Mucosa of stomach (tissue), 1 donor: Measurements from ENCODE around the gene S100A2.
"Not testable (repeated sequence)": the region's sequence is repeated elsewhere in the genome, so short reads cannot be mapped to it uniquely, and the experiment has no call there.

ENCODE experiments used
- H3K27me3 ChIP-seq: one replicate; pipeline ENCODE4 v1.7.0; 2013; ENCODE audit warnings: mild to moderate bottlenecking, low read length; ENCODE audit not compliant: control insufficient read depth, insufficient read depth
- H3K36me3 ChIP-seq: one replicate; pipeline ENCODE4 v1.7.0; 2013; ENCODE audit warnings: low read length; ENCODE audit not compliant: control insufficient read depth, insufficient read depth
- H3K4me1 ChIP-seq: one replicate; pipeline ENCODE4 v1.7.0; 2013; ENCODE audit warnings: mild to moderate bottlenecking, low read length; ENCODE audit not compliant: control insufficient read depth, insufficient read depth
- H3K4me3 ChIP-seq: one replicate; pipeline ENCODE4 v1.7.0; 2013; ENCODE audit warnings: low read length
- H3K9ac ChIP-seq: one replicate; pipeline ENCODE4 v1.7.0; 2013; ENCODE audit warnings: mild to moderate bottlenecking, low read length, moderate library complexity
- H3K9me3 ChIP-seq: one replicate; pipeline ENCODE4 v1.7.0; 2013; ENCODE audit warnings: mild to moderate bottlenecking, low read length, moderate library complexity; ENCODE audit not compliant: control insufficient read depth
- donor health status: Pancreatic carcinoma.

Gene S100A2

DNA sequence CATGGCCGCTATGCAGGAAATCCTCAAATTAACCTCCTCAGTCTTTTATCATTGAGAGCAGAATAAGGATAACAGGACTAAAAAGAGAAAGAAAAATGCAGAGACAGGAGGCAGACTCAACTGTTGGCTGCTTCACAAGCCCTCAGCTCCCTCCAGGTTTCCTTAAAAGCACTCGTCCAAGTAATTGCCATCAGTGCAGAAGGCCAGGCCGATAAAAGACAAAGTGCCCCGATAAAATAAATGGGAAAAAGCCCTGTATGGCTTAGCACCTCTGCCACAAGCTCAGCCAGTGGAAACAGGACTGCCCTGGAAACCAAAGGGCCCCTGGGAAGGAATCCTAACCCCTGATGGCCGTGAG is 38.0 kb downstream of the S100A2 start:
- no peak overlapping the region for H3K4me3 ChIP-seq
- H3K36me3 ChIP-seq: no peaks in the 10 kb centered on the region
- peaks cover 23% of the 10 kb centered on the region for H3K4me1 ChIP-seq
- H3K9me3 ChIP-seq: no peaks in the 10 kb centered on the region
- H3K27me3 ChIP-seq: no peaks in the 10 kb centered on the region
- no peak overlapping the region for H3K9ac ChIP-seq

DNA sequence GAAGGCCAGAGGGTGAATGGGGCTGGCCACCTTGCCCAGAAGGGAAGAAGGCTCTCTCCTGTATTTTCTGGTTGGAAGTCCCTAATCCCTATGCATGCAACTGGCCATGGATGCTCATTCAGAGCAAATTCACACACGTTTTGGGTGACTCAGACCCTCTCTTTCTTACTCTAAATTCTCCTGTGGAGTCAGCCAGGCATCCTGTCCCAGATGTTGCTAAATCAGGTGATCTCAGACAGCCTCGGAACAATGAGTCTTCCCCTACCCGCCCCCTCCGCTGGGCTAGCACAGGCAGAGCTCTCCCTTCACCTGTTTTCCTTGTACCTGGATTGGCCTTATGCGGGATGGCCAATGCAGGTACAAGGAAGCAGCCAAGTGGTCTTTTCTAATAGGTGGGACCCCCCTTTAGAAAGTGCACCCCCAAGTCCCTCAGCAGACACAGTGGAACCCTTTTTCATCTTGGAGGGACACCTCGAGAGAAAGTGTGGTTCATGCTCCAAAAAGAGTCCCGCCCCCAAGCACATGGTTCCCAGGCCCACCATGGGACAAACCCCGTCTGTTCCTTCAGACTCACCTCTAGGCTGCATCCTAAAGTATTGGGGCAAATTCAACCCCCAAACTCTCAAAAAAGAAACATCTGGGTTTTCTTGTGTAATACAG is 38.5 kb downstream of the S100A2 start:
- no peak overlapping the region for H3K9ac ChIP-seq
- H3K27me3 ChIP-seq: no peaks in the 10 kb centered on the region
- H3K4me3 ChIP-seq: no peak overlapping the region
- peaks cover 18% of the 10 kb centered on the region for H3K4me1 ChIP-seq
- no peaks in the 10 kb centered on the region for H3K9me3 ChIP-seq
- no peaks in the 10 kb centered on the region for H3K36me3 ChIP-seq

DNA sequence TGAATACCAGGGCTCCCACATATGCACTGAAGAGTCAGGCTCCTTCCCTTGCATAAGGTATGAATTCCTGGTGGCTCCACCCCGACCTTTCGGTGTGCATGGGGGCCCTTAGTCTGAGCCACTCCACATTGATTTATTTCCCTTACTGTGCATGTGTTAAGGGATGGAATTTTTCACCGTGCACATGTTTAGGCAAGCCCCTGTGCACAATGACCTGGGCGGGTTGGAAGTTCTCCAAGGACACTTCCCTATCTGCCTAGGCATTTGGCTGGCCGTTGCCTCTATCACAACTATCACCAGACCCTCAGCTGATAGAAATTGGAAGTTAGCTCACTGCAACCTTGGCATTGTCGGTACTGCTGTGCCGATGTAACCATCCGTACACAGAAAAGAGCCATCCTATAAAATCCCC is 39.5 kb downstream of the S100A2 start:
- Histone ChIP-seq H3K9ac (no peak overlapping the region), H3K36me3 (no peaks in the 10 kb centered on the region), H3K4me1 (peaks cover 13% of the 10 kb centered on the region), H3K27me3 (no peaks in the 10 kb centered on the region), H3K4me3 (no peak overlapping the region), H3K9me3 (no peaks in the 10 kb centered on the region)

DNA sequence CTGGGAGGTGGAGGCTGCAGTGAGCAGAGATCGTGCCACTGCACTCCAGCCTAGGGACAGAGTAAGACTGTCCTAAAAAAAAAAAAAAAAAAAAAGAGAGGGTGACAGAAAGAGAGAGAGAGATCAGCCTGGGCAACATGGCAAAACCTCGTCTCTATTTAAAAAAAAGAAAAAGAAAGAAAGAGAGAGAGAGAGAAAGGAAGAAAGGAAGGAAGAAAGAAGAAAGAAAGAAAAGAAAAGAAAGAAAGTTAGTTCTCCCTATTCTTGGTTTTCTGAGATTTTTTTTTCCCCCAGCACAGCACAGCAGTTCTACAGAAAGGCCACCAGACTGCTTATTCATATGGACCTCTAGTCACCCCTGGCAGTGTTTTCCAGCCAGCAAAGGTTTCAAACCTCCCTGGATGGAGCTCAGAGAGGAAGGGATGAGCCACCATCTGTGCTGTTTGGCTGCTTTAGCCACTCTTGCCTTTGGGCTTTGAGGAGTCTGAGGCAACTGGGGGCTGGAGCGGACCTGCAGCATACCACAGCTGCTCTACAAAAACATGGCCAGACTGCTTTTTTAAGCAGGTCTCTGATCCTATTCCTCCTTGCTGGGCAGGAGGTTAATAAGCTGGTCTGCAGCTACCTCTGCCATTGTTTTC is 40.4 kb downstream of the S100A2 start:
- Histone ChIP-seq H3K4me3 (no peak overlapping the region), H3K9ac (no peak overlapping the region), H3K4me1 (peaks cover 22% of the 10 kb centered on the region), H3K27me3 (no peaks in the 10 kb centered on the region), H3K36me3 (no peaks in the 10 kb centered on the region), H3K9me3 (no peaks in the 10 kb centered on the region)

DNA sequence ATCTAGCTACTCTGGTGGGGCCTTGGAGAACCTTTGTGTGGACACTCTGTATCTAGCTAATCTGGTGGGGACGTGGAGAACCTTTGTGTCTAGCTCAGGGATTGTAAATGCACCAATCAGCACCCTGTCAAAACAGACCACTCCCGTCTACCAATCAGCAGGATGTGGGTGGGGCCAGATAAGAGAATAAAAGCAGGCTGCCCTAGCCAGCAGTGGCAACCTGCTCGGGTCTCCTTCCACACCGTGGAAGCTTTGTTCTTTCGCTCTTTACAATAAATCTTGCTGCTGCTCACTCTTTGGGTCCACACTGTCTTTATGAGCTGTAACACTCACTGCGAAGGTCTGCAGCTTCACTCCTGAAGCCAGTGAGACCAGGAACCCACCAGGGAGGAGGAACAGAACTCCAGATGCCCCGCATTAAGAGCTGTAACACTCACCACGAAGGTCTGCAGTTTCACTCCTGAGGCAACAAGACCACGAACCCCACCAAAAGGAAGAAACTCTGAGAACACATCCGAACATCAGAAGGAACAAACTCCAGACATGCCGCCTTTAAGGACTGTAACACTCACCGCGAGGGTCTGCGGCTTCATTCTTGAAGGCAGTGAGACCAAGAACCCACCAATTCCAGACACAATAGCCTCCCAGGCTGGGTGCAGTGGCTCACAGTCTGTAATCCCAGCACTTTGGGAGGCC is 43.1 kb downstream of the S100A2 start:
- not testable (repeated sequence) for H3K9ac ChIP-seq, H3K9me3 ChIP-seq, H3K27me3 ChIP-seq, H3K36me3 ChIP-seq, H3K4me3 ChIP-seq
- H3K4me1 ChIP-seq: peaks cover 23% of the 10 kb centered on the region

DNA sequence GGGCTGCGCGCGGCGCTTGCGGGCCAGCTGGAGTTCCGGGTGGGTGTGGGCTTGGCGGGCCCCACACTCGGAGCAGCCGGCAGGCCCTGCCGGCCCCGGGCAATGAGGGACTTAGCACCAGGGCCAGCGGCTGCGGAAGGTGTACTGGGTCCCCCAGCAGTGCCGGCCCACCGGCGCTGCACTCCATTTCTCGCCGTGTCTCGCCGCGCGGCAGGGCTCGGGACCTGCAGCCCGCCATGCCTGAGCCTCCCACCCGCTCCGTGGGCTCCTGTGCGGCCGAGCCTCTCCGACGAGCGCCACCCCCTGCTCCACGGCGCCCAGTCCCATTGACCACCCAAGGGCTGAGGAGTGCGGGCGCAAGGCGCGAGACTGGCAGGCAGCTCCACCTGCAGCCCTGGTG is 43.8 kb downstream of the S100A2 start:
- peaks cover 23% of the 10 kb centered on the region for H3K4me1 ChIP-seq
- H3K9ac ChIP-seq, H3K27me3 ChIP-seq, H3K9me3 ChIP-seq, H3K36me3 ChIP-seq, H3K4me3 ChIP-seq: not testable (repeated sequence)

DNA sequence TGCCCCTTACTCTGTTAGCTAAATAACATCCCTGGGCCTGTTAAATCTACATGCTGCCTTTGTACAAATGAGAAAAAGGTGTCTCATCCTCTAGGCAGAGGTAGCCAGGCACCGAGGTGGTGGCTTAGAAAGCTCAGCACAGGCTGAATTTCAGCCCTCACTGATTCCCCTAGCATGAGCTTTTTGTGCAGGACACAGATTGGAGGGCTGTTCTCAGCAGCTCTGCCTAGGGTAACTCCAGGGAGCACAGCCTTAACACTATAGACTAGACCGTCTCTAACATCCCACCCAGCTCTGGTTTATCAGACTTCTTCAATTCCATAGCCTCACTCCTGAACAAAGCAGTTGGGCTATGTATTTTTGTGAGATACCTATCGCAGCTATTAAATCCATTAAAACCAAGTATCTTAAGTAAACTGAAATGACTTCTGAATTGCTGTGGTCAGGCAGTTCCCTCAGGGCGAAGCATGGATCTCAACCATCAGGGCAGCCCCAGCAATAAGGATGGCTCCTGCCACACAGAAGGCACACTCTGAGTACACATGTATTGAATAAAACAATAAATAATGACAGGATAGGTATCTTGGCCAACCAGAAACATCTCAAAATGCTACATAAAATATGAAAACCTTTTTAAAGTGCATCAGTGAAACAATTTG is 44.7 kb downstream of the S100A2 start:
- Histone ChIP-seq H3K9ac (peak overlapping the region; percentile 18), H3K9me3 (no peaks in the 10 kb centered on the region), H3K4me1 (peaks cover 25% of the 10 kb centered on the region), H3K27me3 (no peaks in the 10 kb centered on the region), H3K36me3 (no peaks in the 10 kb centered on the region), H3K4me3 (no peak overlapping the region)

DNA sequence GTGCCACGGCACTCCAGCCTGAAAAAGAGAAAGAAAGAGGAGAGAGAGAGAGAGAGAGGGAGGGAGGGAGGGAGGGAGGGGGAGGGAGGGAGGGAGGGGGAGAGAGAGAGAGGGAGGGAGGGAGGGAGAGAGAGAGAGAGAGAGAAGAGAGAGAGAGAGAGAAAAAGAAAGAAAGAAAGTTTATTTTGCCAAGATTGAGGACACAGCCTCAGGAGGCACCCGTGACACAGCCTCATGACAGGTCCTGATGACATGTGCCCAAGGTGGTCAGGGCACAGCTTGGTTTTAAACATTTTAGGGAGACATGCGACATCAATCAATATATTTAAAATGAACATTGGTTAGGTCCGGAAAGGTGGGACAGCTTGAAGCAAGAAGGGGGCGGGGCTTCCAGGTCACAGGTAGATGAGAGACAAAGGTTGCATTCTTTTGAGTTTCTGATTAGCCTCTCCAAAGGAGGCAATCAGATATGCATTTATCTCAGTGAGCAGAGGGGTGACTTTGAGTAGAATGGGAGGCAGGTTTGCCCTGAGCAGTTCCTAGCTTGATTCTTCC is 45.4 kb downstream of the S100A2 start:
- not testable (repeated sequence) for H3K9ac ChIP-seq, H3K9me3 ChIP-seq, H3K4me3 ChIP-seq, H3K36me3 ChIP-seq, H3K27me3 ChIP-seq
- H3K4me1 ChIP-seq: peaks cover 27% of the 10 kb centered on the region

DNA sequence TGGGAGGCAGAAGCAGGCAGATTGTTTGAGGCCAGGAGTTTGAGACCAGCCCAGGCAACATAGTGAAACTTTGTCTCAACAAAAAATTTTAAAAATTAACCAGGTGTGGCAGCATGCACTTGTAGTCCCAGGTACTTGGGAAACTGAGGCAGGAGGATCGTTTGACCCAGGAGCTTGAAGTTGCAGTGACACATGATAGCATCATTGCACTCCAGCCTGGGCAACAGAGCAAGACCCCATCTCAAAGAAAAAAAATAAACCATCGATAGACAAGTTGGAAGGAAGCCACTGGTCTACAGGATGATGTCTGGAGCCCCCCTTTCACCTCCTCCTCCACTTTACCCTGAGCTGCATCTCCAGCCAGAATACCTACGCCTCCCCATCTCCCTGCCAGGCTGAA is 46.4 kb downstream of the S100A2 start:
- H3K27me3 ChIP-seq: no peaks in the 10 kb centered on the region
- H3K4me3 ChIP-seq: no peak overlapping the region
- no peaks in the 10 kb centered on the region for H3K36me3 ChIP-seq
- peaks cover 34% of the 10 kb centered on the region for H3K4me1 ChIP-seq
- H3K9ac ChIP-seq: no peak overlapping the region
- no peaks in the 10 kb centered on the region for H3K9me3 ChIP-seq

DNA sequence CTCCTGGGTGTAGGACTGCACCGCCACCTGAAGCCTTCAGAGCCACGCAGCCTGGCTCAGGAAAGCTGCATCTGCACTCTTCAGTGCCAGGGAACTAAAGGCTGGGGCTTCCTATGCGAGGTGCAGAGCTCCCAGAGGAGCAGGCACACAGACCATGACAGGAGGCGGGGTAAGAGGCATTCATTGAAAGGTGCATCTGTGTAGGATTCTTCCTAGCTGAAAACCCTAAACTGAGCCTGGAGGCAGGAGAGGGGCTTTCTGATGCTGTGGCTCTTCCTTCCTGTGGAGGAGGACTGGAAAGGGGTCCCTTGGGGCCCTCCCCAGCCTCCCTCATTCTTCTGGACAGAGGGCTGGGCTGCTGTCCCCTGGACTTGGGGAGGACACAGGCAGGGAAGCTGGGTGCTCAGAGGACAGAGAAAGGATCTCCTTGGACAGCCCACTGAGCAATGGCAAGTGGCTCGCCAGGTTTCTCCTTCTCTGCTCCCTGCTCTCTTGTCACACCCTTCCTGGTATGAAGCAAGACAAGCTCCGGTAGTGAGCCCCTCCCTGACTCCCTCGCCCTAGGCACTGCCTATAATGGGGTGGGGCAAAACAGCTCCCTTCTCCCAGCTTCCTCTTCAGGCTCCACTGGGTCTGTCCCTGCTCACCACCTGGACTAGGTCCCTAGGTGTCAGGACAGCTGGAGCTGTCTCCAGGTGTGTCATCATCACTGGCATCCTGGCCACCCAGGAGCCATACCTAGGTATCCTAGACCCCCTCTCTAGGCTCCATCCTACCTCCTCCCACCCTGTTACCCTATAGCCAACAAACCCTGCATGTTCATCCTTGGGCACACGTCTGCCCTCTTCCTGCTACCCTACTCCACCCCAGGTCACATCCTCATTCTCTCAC is 49.9 kb downstream of the S100A2 start:
- no peaks in the 10 kb centered on the region for H3K27me3 ChIP-seq
- peaks cover 41% of the 10 kb centered on the region for H3K4me1 ChIP-seq
- H3K36me3 ChIP-seq: no peaks in the 10 kb centered on the region
- H3K4me3 ChIP-seq: no peak overlapping the region
- peak overlapping the region; percentile 61 for H3K9ac ChIP-seq
- no peaks in the 10 kb centered on the region for H3K9me3 ChIP-seq

DNA sequence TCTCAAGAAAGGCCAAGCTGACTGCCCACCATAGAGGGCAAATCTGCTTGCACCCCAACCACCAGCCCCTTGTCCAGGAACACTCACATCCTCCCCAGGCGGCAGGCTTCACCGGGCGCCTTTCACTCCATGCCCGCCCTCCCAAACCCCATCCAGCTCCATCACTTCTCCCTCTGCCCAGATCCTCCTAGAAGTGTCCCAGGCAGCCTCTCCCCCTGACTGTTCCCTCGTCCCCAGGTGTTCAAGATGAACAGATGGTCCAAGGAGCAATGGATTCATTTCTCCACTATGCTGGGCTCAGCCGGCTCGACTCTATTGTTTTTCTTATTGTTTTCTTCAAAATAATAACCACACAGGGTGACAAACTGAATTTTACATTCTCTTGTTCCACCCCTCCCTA is 52.0 kb downstream of the S100A2 start:
- no peak overlapping the region for H3K4me3 ChIP-seq
- no peaks in the 10 kb centered on the region for H3K27me3 ChIP-seq
- no peak overlapping the region for H3K9ac ChIP-seq
- H3K9me3 ChIP-seq: no peaks in the 10 kb centered on the region
- peaks cover 35% of the 10 kb centered on the region for H3K4me1 ChIP-seq
- no peaks in the 10 kb centered on the region for H3K36me3 ChIP-seq
